Retinal pigment epithelial cell (primary cell): ENCODE data around the gene SHMT1.
"Not testable (repeated sequence)": the region's sequence is repeated elsewhere in the genome, so short reads cannot be mapped to it uniquely, and the experiment has no call there.

Experiments used
- DNase-seq: peaks from one replicate; pipeline ENCODE4 v3.0.0-alpha.2; 2010; ENCODE audit warnings: low read depth
- H3K4me3 ChIP-seq: 2 replicates; pipeline ENCODE4 v1.5.1; 2011; ENCODE audit warnings: mild to moderate bottlenecking, low read length, control low read depth, moderate library complexity
- TF ChIP-seq, protein P1 (sequence below): conservative IDR thresholded peaks from 2 replicates; pipeline ENCODE4 v1.5.1; 2011; ENCODE audit warnings: low read depth, low read length, control low read depth, inconsistent platforms

Gene SHMT1

DNA sequence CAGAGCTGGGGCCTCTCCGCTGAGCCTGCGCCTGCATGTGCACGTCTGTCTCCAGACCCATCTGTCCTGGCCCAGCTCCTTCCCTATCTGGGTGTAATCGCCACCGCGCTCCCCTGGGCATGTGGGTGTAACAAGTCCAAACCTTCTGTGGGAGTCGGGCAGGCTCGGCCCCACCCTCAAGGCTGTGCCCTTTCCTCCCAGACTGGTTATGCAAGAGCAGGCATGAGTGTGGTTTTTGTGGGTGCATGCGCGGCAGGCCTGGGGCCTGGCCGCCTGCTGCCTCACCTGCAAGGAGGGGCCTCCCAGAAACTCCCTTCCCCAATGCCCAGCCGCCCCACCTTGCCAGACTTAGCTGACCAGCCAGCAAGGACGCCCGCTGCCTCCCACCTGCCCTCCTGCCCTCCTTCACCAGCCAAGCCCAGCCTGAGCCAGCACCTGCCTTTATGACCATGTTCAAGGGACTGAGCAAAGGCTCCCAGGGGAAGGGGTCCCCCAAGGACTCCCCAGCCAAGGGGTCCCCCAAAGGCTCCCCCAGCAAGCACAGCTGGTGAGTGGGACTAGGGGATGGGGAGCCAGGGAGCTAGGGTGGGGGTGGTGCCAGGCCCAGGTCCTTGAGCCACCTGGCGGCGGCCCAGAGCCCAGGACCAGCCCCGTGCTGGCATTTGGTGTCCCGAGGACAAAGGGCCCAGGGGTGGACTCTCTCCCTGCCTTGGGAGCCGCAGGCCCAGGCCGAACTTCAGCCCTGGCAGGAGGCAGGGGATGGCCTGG lies 14.3 kb upstream of the SHMT1 start, which contains the start of gene EVPLL:
Gene EVPLL (plus strand): TSS at position 342 of the 768 bp plus-strand sequence. CDS start 3,160 bp downstream, outside the sequence.
- DNase-seq, result no peak
- TF ChIP-seq, protein P1, sequence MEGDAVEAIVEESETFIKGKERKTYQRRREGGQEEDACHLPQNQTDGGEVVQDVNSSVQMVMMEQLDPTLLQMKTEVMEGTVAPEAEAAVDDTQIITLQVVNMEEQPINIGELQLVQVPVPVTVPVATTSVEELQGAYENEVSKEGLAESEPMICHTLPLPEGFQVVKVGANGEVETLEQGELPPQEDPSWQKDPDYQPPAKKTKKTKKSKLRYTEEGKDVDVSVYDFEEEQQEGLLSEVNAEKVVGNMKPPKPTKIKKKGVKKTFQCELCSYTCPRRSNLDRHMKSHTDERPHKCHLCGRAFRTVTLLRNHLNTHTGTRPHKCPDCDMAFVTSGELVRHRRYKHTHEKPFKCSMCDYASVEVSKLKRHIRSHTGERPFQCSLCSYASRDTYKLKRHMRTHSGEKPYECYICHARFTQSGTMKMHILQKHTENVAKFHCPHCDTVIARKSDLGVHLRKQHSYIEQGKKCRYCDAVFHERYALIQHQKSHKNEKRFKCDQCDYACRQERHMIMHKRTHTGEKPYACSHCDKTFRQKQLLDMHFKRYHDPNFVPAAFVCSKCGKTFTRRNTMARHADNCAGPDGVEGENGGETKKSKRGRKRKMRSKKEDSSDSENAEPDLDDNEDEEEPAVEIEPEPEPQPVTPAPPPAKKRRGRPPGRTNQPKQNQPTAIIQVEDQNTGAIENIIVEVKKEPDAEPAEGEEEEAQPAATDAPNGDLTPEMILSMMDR, result peak; percentile 20
- H3K4me3 ChIP-seq, result no peak within 1 kb of the TSS

DNA sequence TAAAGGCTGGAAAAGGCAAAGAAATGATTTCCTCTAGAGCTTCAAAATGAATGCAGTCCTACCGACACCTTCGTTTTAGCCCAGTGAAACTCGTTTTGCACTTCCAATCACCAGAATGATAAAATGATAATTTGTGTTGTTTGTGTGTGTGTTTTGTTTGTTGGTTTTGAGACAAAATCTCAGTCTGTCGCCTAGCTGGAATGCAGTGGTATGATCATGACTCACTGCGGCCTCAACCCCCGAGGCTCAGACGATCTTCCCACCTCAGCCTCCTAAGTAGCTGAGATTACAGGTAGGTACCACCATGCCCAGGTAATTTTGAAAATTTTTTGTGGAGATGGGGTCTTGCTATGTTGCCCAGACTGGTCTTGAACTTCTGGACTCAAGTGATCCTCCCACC lies 10.9 kb upstream of the SHMT1 start:
- DNase-seq, result no peak
- TF ChIP-seq, protein P1, result no peak
- no peak overlapping the region for H3K4me3 ChIP-seq

DNA sequence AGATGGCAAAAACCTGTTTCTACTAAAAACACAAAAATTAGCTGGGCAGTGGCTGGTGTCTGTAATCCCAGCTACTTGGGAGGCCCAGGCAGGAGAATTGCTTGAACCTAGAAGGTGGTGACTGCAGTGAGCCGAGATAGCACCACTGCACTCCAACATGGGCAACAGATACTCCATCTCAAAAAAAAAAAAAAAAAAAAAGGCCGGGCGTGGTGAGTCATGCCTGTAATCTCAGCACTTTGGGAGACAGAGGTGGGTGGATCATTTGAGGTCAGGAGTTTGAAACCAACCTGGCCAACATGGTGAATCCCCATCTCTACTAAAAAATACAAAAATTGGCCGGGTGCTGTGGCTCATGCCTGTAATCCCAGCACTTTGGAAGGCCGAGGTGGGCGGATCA lies 9.8 kb upstream of the SHMT1 start:
- not testable (repeated sequence) for DNase-seq, H3K4me3 ChIP-seq

DNA sequence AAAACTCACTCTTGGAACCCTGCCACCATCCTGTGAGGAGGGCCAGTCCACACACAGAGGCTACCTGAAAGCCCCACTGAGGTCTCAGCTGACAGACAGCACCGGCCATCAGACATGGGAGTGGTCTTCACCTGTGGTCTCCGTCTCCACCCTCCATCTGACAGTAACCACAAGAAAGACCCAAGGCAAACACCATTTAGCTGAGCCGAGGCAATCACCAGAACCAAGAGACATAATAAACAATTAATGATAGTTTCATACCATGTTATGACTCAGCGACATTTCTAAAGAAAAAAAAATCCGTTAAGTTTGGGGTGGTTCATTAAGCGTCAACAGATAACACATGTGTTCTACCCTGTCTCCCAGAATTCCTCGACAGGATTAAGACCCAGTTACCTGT lies 8.1 kb upstream of the SHMT1 start:
- DNase-seq, result no peak
- TF ChIP-seq, protein P1, result no peak
- H3K4me3 ChIP-seq, result no peak overlapping the region

DNA sequence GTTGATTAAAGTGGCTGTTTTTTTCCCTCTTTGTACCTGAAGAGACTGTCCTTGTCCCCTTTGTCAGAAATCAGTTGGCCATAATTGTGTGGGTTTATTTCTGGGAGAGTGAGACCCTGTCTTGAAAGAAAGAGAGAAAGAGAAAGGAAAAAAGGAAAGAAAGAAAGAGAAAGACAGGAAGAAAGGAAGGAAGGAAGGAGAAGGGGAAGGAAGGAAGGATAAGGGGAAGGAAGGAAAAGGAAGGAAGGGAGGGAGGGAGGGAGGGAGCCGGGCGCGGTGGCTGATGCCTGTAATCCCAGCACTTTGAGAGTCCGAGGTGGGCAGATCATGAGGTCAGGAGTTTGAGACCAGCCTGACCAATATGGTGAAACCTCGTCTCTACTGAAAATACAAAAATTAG lies 7.4 kb upstream of the SHMT1 start:
- DNase-seq, result no peak
- H3K4me3 ChIP-seq, result no peak overlapping the region
- TF ChIP-seq, protein P1, result no peak

DNA sequence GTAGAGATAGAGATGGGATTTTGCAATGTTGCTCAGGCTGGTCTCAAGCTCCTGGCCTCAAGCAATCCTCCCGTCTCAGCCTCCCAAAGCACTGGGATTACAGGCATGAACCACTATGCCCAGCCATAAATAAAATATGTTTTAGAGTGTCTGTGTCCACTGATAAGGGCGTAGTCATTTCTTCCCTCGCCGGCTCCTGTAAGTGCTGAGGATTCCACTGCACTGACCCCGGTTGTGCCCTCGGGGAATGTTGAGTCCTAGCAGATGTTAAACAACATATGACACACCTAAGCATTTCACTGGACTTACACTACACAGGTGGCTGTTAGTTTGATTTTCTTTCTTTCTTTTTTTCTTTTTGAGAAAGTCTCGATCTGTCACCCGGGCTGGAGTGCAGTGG lies 5.6 kb upstream of the SHMT1 start:
- no peak overlapping the region for H3K4me3 ChIP-seq
- TF ChIP-seq, protein P1, result no peak
- DNase-seq, result no peak

DNA sequence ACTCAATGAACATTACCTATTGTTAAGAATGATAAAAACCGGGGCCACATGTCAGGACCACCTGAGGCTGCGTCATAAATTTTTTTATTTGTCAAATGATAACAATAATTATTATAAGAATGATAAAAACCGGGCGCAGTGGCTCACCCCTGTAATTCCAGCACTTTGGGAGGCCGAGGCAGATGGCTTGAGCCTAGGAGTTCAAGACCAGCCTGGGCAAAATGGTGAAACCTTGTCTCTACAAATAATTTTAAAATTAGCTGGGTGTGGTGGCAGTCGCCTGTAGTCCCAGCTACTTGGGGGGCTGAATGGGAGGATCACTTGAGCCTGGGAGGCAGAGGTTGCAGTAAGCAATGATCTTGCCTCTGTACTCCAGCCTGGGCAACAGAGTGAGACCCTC lies 816 bp upstream of the SHMT1 start:
- TF ChIP-seq, protein P1, result no peak
- DNase-seq, result no peak
- no peak overlapping the region for H3K4me3 ChIP-seq

DNA sequence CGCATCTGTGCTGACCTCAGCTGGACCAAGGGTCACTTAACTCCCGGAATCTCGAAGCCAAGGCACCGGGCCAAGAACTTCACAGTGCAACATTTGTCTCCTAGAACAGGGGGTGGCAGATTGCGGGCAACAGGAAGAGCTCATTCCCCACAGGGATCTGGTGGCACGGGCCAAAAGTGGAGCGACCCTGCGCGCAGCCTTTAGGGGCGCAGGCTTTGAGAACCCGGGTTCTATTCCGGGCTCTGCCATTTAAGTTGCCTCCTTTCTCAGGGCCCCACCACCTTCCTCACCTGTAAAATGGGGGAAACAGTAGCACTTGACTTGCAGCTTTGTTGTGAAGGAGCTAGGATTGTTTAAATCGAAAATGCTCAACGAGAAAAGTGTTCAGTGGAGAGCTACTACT lies 651 bp downstream of the SHMT1 start:
- peak overlapping the region; percentile 74 for H3K4me3 ChIP-seq
- TF ChIP-seq, protein P1, result no peak
- DNase-seq, result peak; percentile 27
